Natural killer cell (primary cell): ENCODE results near the gene SALL4. TPM values are rescaled to one million over a fixed set of nuclear protein-coding genes. Genes with fewer than 3 reads are reported as not detected.
"Not testable (repeated sequence)": the region's sequence is repeated elsewhere in the genome, so short reads cannot be mapped to it uniquely, and the experiment has no call there.

Source experiments
- ATAC-seq, 3 donors: fragments of 150-1000 bp in 2 of 3; fragments of 200-7000 bp in 1 of 3; cut with Tn5 transposase; 1 replicate in 1 of 3; 2 replicates in 2 of 3; pipeline ENCODE4 v1.10.0; 2021; ENCODE audit warnings: mild to moderate bottlenecking in 2 of 3, moderate library complexity in 2 of 3
- DNase-seq, 2 donors: peaks; one replicate each; pipeline versions ENCODE4 v3.0.0 to v3.0.0-alpha.2; 2013 to 2021; ENCODE audit warnings: mixed read lengths in 1 of 2
- H3K27ac ChIP-seq: one replicate; pipeline ENCODE4 v1.5.1; 2013; ENCODE audit warnings: mild to moderate bottlenecking, low read length
- H3K27me3 ChIP-seq: one replicate; pipeline ENCODE4 v1.6.1; 2013; ENCODE audit warnings: low read length; ENCODE audit not compliant: control insufficient read depth, insufficient read depth
- H3K36me3 ChIP-seq: one replicate; pipeline ENCODE4 v1.6.1; 2013; ENCODE audit warnings: low read length; ENCODE audit not compliant: control insufficient read depth, insufficient read depth
- H3K4me1 ChIP-seq: one replicate; pipeline ENCODE4 v1.6.1; 2013; ENCODE audit warnings: low read length; ENCODE audit not compliant: control insufficient read depth, insufficient read depth
- H3K4me3 ChIP-seq: one replicate; pipeline ENCODE4 v1.5.1; 2013; ENCODE audit warnings: low read length
- H3K9me3 ChIP-seq: one replicate; pipeline ENCODE4 v1.6.1; 2013; ENCODE audit warnings: low read length; ENCODE audit not compliant: control insufficient read depth, insufficient read depth
- H3K27ac Mint-ChIP-seq, 2 donors: one replicate each; pipeline ENCODE4 v1.8.0; 2022; ENCODE audit warnings: mild to moderate bottlenecking in 2 of 2, mixed read lengths in 2 of 2, moderate library complexity in 1 of 2
- H3K27me3 Mint-ChIP-seq, 2 donors: one replicate each; pipeline ENCODE4 v1.8.0; 2022; ENCODE audit warnings: low read depth in 2 of 2, mixed read lengths in 2 of 2
- H3K36me3 Mint-ChIP-seq: one replicate; pipeline ENCODE4 v1.8.0; 2022; ENCODE audit warnings: mixed read lengths
- H3K4me1 Mint-ChIP-seq, 2 donors: one replicate each; pipeline ENCODE4 v1.8.0; 2022; ENCODE audit warnings: mixed read lengths in 2 of 2
- H3K4me3 Mint-ChIP-seq: one replicate; pipeline ENCODE4 v1.8.0; 2022; ENCODE audit warnings: mild to moderate bottlenecking, moderate library complexity, mixed read lengths
- H3K9me3 Mint-ChIP-seq, 2 donors: one replicate each; pipeline ENCODE4 v1.8.0; 2022; ENCODE audit warnings: mixed read lengths in 2 of 2
- WGBS: methylation state at CpG from one replicate; pipeline ENCODE4 v1.1.7; 2013; ENCODE audit warnings: missing lambda C conversion rate; ENCODE audit not compliant: insufficient coverage; 5-methylcytosine and 5-hydroxymethylcytosine counted together
- intact Hi-C: fragments of 100-400 bp; cut with micrococcal nuclease; formaldehyde crosslinking; loops from one replicate; pipeline ENCODE4 v1.14.2; 2022
- total RNA-seq, 4 donors: library from RNA; stranded (reverse); fragments of 120-200 nt in 1 of 4; gene quantifications; one replicate each; pipeline versions ENCODE4 v1.2.3 to v1.2.4, GENCODE V29; 2013 to 2022
- TF ChIP-seq, protein P1 (sequence below): fragments of 200-600 bp; IDR thresholded peaks from one replicate; pipeline ENCODE4 v1.8.0; 2022; ENCODE audit warnings: antibody characterized with exemption

SALL4 gene
- total RNA-seq, 3 donors from 2014 or later (not counting 1 experiment from before 2014, with no cell fraction given) = 0.33 to 2.9 (median 0.42) TPM

GRCh38 chr20:51756653-51757052, 45.7 kb downstream of the SALL4 start:
- H3K36me3 ChIP-seq = no peaks in the 10 kb centered on the region
- intact Hi-C loops = no loop called here
- TF ChIP-seq, protein P1, sequence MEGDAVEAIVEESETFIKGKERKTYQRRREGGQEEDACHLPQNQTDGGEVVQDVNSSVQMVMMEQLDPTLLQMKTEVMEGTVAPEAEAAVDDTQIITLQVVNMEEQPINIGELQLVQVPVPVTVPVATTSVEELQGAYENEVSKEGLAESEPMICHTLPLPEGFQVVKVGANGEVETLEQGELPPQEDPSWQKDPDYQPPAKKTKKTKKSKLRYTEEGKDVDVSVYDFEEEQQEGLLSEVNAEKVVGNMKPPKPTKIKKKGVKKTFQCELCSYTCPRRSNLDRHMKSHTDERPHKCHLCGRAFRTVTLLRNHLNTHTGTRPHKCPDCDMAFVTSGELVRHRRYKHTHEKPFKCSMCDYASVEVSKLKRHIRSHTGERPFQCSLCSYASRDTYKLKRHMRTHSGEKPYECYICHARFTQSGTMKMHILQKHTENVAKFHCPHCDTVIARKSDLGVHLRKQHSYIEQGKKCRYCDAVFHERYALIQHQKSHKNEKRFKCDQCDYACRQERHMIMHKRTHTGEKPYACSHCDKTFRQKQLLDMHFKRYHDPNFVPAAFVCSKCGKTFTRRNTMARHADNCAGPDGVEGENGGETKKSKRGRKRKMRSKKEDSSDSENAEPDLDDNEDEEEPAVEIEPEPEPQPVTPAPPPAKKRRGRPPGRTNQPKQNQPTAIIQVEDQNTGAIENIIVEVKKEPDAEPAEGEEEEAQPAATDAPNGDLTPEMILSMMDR = no peak
- H3K27me3 ChIP-seq = no peaks in the 10 kb centered on the region
- no peak for ATAC-seq
- Mint-ChIP-seq H3K36me3 (no peaks in the 10 kb centered on the region), H3K9me3 (no peaks in the 10 kb centered on the region), H3K27me3 (no peaks in the 10 kb centered on the region), H3K4me1 (peaks cover 0 to 7% of the 10 kb centered on the region in 2 donors), H3K4me3 (no peak overlapping the region), H3K27ac (no peak overlapping the region)
- no peak overlapping the region for H3K27ac ChIP-seq
- no peaks in the 10 kb centered on the region for H3K4me1 ChIP-seq
- H3K4me3 ChIP-seq = no peak overlapping the region
- WGBS = 90% methylated on average over 3 of the region's 3 CpGs
- no peak for DNase-seq
- no peaks in the 10 kb centered on the region for H3K9me3 ChIP-seq

GRCh38 chr20:51753220-51753619, 49.1 kb downstream of the SALL4 start:
- H3K4me3 Mint-ChIP-seq, H3K4me3 ChIP-seq, intact Hi-C loops, H3K27me3 Mint-ChIP-seq, H3K27ac Mint-ChIP-seq, H3K27ac ChIP-seq, DNase-seq, H3K4me1 ChIP-seq, H3K9me3 ChIP-seq, H3K36me3 ChIP-seq, H3K27me3 ChIP-seq, ATAC-seq, H3K9me3 Mint-ChIP-seq, H3K36me3 Mint-ChIP-seq: not testable (repeated sequence)
- 97% methylated on average over 6 of the region's 8 CpGs for WGBS
- H3K4me1 Mint-ChIP-seq = peaks cover 0 to 16% of the 10 kb centered on the region in 2 donors

DNA sequence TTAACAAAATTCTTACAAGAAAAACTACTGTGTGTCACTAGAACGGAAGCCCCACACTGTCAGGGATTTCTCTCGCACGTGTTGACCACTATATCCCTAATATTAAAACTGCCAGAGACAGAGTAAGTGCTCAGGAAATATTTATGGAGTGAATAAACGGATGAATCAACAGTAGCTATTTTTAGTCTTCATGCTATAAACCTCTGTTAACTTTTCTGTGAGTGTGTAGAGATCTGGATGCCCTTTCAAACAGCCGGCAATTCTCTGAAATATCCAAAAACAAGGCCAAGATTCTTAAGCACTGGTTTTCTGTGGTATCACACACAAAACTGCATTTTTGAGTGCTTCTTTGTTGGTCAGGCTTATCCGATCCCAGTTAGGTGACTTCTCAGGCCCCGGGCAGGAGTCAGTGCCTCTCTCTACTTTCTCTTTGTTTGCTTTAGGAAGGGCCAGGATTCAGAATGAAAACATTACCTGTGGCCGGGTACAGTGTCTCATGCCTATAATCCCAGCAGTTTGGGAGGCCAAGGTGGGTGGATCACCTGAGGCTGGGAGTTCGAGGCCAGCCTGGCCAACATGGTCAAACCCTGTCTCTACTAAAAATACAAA, 49.9 kb downstream of the SALL4 start:
- no peak overlapping the region for H3K27ac ChIP-seq
- no peak overlapping the region for H3K4me3 Mint-ChIP-seq
- H3K27me3 Mint-ChIP-seq = peaks cover 0 to 3% of the 10 kb centered on the region in 2 donors
- no peaks in the 10 kb centered on the region for H3K36me3 Mint-ChIP-seq
- intact Hi-C loops = no loop called here
- H3K4me3 ChIP-seq = no peak overlapping the region
- TF ChIP-seq, protein P1 = no peak
- H3K27ac Mint-ChIP-seq = no peak overlapping the region
- 77% methylated on average over 7 of the region's 9 CpGs for WGBS
- no peaks in the 10 kb centered on the region for H3K27me3 ChIP-seq
- no peak for ATAC-seq
- no peaks in the 10 kb centered on the region for H3K36me3 ChIP-seq
- peaks cover 0 to 22% of the 10 kb centered on the region in 2 donors for H3K4me1 Mint-ChIP-seq
- H3K9me3 Mint-ChIP-seq = no peaks in the 10 kb centered on the region
- no peak for DNase-seq
- peaks cover 3% of the 10 kb centered on the region for H3K4me1 ChIP-seq
- H3K9me3 ChIP-seq = no peaks in the 10 kb centered on the region

GRCh38 chr20:51750770-51751388, 51.4 kb downstream of the SALL4 start:
- no peak for DNase-seq
- no peak for ATAC-seq
- Histone ChIP-seq H3K27me3 (no peaks in the 10 kb centered on the region), H3K9me3 (no peaks in the 10 kb centered on the region), H3K4me3 (no peak overlapping the region), H3K4me1 (peaks cover 3% of the 10 kb centered on the region), H3K27ac (no peak overlapping the region), H3K36me3 (no peaks in the 10 kb centered on the region)
- Mint-ChIP-seq H3K36me3 (no peaks in the 10 kb centered on the region), H3K9me3 (no peaks in the 10 kb centered on the region), H3K4me1 (peaks cover under 1 to 21% of the 10 kb centered on the region in 2 donors), H3K27me3 (peaks cover 0 to 3% of the 10 kb centered on the region in 2 donors), H3K4me3 (no peak overlapping the region), H3K27ac (no peak overlapping the region)
- TF ChIP-seq, protein P1 = no peak
- 95% methylated on average over 10 of the region's 10 CpGs for WGBS
- intact Hi-C loops = no loop called here
